GM12892 (cell line): ENCODE results near the gene NUDT1.

Source experiments
- POLR2A ChIP-seq: IDR thresholded peaks from 2 replicates; pipeline ENCODE4 v1.6.1; 2011; ENCODE audit warnings: low read depth, low read length, control low read depth
- POLR2AphosphoS5 ChIP-seq: IDR thresholded peaks from 2 replicates; pipeline ENCODE4 v1.6.1; 2011; ENCODE audit warnings: low read depth, low read length, control low read depth

DNA sequence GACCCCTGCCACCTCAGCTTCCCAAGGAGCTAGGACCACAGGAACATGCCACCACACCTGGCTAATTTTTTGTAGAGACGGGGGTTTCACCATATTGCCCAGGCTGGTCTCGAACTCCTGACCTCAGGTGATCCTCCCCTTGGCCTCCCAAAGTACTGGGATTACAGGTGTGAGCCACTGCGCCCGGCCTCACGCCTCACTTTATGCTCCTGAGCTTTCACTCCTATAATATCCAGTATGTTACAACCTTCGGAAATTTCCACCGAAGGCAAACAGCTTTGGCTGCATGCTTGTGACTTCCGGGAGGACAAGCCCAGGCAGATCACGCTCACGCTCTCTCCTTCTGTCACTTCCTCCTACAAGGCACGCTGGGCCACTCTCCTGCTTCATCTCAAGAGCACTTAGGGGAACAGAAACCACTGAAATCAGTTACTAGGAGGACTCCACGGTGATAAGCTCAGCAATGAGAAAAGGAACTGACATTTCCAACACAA, 4.9 kb upstream of the NUDT1 start:
- TF ChIP-seq POLR2A, result peak; percentile 37; the same call in 1 of the 2 replicates
- no peak for TF ChIP-seq POLR2AphosphoS5
